NCI-H510A treated with DMSO at 0.1 percent for 48 hours (cell line): ENCODE data around the gene ZXDC.

Experiments
- DNase-seq: peaks from one replicate; lab custom pipeline; 2025; lab: John Stamatoyannopoulos, UW

ZXDC gene

GRCh38 chr3:126435456-126436315, 40.0 kb downstream of the ZXDC start:
- DNase-seq: no peak

- no peak for DNase-seq
These were observed 40.7 kb downstream of the ZXDC start for GRCh38 chr3:126434931-126435411.

- DNase-seq: no peak
These were observed 41.5 kb downstream of the ZXDC start for GRCh38 chr3:126434264-126434590.

- DNase-seq: no peak
These were observed 42.0 kb downstream of the ZXDC start for GRCh38 chr3:126433496-126434263.

- DNase-seq: no peak
These were observed 42.6 kb downstream of the ZXDC start for GRCh38 chr3:126433105-126433430.

GRCh38 chr3:126432361-126433104, 43.2 kb downstream of the ZXDC start:
- no peak for DNase-seq

- no peak for DNase-seq
These were observed 44.6 kb downstream of the ZXDC start for GRCh38 chr3:126431103-126431534.

- DNase-seq: no peak
These were observed 50.9 kb downstream of the ZXDC start for GRCh38 chr3:126424751-126425150.

GRCh38 chr3:126424039-126424717, 51.5 kb downstream of the ZXDC start:
- no peak for DNase-seq

GRCh38 chr3:126423191-126424038, 52.3 kb downstream of the ZXDC start:
- DNase-seq: no peak

- no peak for DNase-seq
These were observed 53.1 kb downstream of the ZXDC start for GRCh38 chr3:126422571-126423091.

- DNase-seq: no peak
These were observed 53.6 kb downstream of the ZXDC start for GRCh38 chr3:126422121-126422520.

GRCh38 chr3:126421573-126422119, 54.0 kb downstream of the ZXDC start:
- DNase-seq: no peak

- DNase-seq: no peak
These were observed 55.6 kb downstream of the ZXDC start for GRCh38 chr3:126419886-126420786.

GRCh38 chr3:126419151-126419703, 56.5 kb downstream of the ZXDC start:
- DNase-seq: no peak

- DNase-seq: no peak
These were observed 57.0 kb downstream of the ZXDC start for GRCh38 chr3:126418661-126419131.

GRCh38 chr3:126417981-126418530, 57.6 kb downstream of the ZXDC start:
- no peak for DNase-seq

- DNase-seq: no peak
These were observed 58.2 kb downstream of the ZXDC start for GRCh38 chr3:126417515-126417914.

- no peak for DNase-seq
These were observed 58.7 kb downstream of the ZXDC start for GRCh38 chr3:126416943-126417342.
